GM19438 (cell line): ENCODE results near the gene MAT2B.
A peak's percentile ranks its signal among the peaks of the same experiment; 100 is the strongest.

Source experiments
- ATAC-seq: cut with Tn5 transposase; IDR thresholded peaks from one replicate; pipeline ENCODE4 v1.9.1; 2021; ENCODE audit warnings: low read depth; ENCODE audit not compliant: unreplicated experiment

Gene MAT2B

DNA sequence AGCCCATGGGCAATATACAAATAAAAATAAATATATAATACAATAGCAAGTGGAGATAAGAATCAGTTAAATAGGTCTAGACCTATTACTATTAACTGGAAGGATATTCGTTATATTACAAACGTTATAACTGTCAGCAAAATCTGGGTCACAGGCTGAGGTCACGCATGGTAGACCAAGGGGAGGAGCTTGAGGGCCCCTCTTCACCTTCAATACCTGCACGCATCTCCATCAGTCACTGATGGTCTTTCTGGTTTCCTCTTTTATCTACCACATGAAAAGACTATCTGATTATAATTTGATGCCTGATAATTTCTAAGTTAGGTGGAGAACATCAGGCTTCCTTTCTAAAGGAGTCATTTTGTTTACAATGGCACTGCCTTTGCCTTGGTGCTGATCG, 43.2 kb downstream of the MAT2B start:
- ATAC-seq: no peak

DNA sequence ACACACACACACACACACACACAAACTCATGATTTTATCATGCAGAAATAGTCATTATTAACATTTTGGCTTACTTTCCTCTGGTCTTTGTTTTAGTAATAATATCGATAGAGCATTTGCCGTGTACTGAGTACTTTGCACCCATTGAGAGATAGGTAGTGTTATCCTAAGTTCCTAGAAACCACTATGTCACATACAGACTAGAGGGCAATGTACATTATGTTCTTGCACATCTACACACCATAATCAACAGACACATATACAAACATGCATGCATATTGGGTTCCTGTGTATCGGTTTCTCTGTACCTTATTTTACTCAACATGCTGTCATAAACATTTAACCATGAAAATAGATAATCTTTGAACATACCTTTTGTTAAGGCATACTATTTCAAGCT, 45.7 kb downstream of the MAT2B start:
- no peak for ATAC-seq

GRCh38 chr5:163552536-163552935, 47.1 kb downstream of the MAT2B start:
- no peak for ATAC-seq

- no peak for ATAC-seq
Measured at GRCh38 chr5:163561339-163561738, 55.9 kb downstream of the MAT2B start.

DNA sequence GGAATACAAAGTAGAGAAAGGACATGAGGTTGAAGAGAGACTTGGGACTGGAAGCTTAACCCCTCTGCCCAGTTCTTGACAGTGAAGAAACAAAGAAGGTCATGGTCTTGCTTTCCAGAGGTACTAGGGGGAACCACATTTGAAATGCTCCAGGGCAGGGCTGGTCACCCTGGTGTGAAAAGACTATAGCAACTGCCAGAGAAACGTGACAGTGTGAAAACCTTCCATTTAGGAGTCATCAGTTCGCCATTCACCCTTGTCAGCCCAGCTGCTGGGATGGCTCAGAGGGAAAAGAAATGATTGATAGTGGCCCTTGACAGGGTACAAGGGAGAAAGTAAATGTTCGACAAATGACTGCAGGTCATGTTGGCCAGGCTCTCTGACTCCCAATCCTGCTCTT, 56.7 kb downstream of the MAT2B start:
- no peak for ATAC-seq

DNA sequence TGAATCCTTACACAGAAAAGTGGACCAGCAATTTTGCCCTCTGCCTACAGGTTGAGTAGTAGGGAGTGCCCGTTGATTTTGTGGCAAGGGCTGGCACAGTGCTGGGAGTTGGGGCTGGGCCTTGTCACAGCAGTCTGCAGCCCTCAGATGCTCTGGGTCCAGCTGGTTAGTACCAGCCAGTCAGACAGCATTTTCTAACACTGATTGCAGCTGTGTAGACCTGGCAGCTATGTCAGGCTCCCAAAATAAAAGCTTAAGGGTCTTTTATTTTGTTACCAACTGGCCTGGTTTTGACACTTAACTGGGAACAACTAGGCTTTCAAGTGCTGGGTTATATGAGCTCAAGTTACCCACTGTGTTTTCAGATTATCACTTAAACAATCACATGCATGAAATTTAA, 57.7 kb downstream of the MAT2B start:
- ATAC-seq: no peak

DNA sequence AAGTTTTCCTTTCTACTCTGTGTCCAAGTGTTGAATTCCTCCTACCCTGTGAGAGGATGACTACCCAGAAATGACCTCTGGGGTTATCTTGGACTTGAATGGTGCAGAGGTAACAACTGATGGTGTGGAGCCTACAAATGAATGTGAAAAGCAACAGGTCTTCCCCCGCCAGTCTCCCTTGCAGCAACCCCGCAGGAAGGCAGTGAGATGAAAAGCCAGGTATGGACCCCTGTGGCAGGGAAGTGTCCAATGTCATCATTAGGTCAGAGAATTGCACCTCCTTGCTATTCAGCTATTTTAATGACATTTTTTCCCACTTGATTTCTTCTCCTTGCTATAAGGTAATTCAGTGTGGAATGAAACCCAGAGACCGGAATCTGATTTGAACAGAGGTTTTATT, 58.5 kb downstream of the MAT2B start:
- no peak for ATAC-seq

GRCh38 chr5:163564321-163564938, 59.0 kb downstream of the MAT2B start:
- peak; percentile 47 for ATAC-seq

DNA sequence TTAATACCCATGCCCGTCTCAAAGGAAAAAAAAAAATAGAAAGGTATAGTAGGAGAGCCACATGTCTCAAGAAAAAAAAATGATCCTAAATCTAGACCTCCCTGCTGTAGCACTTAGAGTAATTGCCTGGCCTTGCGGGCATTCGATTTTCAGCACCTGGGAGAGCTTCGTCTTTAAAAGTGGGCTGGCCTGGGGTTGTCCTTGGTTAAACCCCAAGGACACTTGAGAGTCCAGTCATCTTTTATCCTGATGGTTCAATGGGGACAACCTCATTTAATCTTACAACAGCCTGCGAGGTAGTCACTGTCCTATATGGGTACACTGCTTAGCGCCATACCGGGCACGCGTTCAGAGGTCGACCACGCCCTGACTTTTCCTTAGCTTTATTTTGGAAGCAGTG, 60.1 kb downstream of the MAT2B start:
- peak; percentile 6 for ATAC-seq

GRCh38 chr5:163565931-163566608, 60.7 kb downstream of the MAT2B start:
- peak; percentile 45 for ATAC-seq

DNA sequence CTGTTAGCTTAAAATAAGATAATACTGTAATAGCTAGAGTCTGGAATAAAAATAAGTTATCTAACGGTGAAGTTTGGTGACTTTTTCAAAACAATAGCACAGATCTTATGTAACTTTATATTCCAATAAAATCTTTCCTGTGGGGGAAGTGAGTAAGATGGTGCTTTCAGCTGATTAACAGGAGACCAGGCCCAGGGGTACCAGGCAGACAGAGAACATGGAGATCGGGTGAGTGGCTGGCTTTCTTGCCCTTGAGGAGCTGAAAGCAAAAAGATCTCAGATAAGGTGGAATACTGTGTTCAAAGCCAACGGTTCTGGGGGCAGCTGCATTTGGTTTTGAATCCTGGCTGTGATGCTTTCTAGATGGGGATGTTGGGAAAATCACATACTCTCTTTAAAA, 61.3 kb downstream of the MAT2B start:
- no peak for ATAC-seq

- ATAC-seq: no peak
Measured at GRCh38 chr5:163567811-163568210, 62.4 kb downstream of the MAT2B start.
